ENCODE results near the gene BCL2L14.

Gene BCL2L14

DNA sequence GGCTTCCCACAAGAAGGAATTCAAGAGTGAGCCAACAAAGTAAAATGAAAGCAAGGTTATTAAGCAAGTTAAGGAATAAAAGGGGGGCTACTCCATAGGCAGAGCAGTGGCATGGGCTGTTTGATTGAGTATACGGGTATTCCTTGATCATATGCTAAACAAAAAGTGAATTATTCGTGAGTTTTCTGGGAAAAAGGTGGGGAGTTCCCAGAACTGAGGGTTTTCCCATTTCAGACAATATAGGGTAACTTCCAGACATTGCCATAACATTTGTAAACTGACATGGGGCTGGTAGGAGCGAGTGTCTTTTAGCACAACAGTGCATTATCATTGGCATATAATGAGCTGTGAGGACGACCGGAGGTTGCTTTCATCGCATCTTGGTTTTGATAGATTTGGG lies 2.0 kb upstream of the BCL2L14 start:
- no peak overlapping the region for H3K4me3 ChIP-seq (ENCODE audit: low read depth in 1 of 2, low read length in 1 of 2)
- no peak overlapping the region for H3K27ac ChIP-seq
- H3K36me3 ChIP-seq: no peaks in the 10 kb centered on the region
- TF ChIP-seq CTCF (IDR thresholded peaks at IDR 0.05): no peak
- peaks cover 0 to 2% of the 10 kb centered on the region in 2 experiments for H3K4me1 ChIP-seq (ENCODE audit: control insufficient read depth in 1 of 2, insufficient read depth in 1 of 2, low read depth in 1 of 2, low read length in 1 of 2)
- H3K9me3 ChIP-seq: no peaks in the 10 kb centered on the region
- H3K27me3 ChIP-seq: peaks cover 13% of the 10 kb centered on the region

- no peaks in the 10 kb centered on the region for H3K9me3 ChIP-seq
- no peak overlapping the region for H3K4me3 ChIP-seq (ENCODE audit: low read depth in 1 of 2, low read length in 1 of 2)
- peaks cover 0 to 2% of the 10 kb centered on the region in 2 experiments for H3K4me1 ChIP-seq (ENCODE audit: control insufficient read depth in 1 of 2, insufficient read depth in 1 of 2, low read depth in 1 of 2, low read length in 1 of 2)
- peaks cover 13% of the 10 kb centered on the region for H3K27me3 ChIP-seq
- no peak for TF ChIP-seq CTCF (IDR thresholded peaks at IDR 0.05)
- H3K27ac ChIP-seq: no peak overlapping the region
- no peaks in the 10 kb centered on the region for H3K36me3 ChIP-seq
Observed at GRCh38 chr12:12069821-12070548, 754 bp upstream of the BCL2L14 start.

- no peaks in the 10 kb centered on the region for H3K9me3 ChIP-seq
- no peak overlapping the region for H3K27ac ChIP-seq
- peaks cover 0 to 2% of the 10 kb centered on the region in 2 experiments for H3K4me1 ChIP-seq (ENCODE audit: control insufficient read depth in 1 of 2, insufficient read depth in 1 of 2, low read depth in 1 of 2, low read length in 1 of 2)
- no peaks in the 10 kb centered on the region for H3K36me3 ChIP-seq
- no peak overlapping the region for H3K4me3 ChIP-seq (ENCODE audit: low read depth in 1 of 2, low read length in 1 of 2)
- H3K27me3 ChIP-seq: peaks cover 13% of the 10 kb centered on the region
- no peak for TF ChIP-seq CTCF (IDR thresholded peaks at IDR 0.05)
Observed at GRCh38 chr12:12072064-12072760, 1.5 kb downstream of the BCL2L14 start.

DNA sequence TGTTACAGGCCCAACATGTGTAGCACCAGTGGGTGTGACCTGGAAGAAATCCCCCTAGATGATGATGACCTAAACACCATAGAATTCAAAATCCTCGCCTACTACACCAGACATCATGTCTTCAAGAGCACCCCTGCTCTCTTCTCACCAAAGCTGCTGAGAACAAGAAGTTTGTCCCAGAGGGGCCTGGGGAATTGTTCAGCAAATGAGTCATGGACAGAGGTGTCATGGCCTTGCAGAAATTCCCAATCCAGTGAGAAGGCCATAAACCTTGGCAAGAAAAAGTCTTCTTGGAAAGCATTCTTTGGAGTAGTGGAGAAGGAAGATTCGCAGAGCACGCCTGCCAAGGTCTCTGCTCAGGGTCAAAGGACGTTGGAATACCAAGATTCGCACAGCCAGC lies 8.6 kb downstream of the BCL2L14 start:
- no peaks in the 10 kb centered on the region for H3K4me1 ChIP-seq (ENCODE audit: control insufficient read depth in 1 of 2, insufficient read depth in 1 of 2, low read depth in 1 of 2, low read length in 1 of 2)
- H3K36me3 ChIP-seq: no peaks in the 10 kb centered on the region
- H3K27ac ChIP-seq: no peak overlapping the region
- no peaks in the 10 kb centered on the region for H3K27me3 ChIP-seq
- TF ChIP-seq CTCF (IDR thresholded peaks at IDR 0.05): no peak
- H3K4me3 ChIP-seq (ENCODE audit: low read depth in 1 of 2, low read length in 1 of 2): no peak overlapping the region
- no peaks in the 10 kb centered on the region for H3K9me3 ChIP-seq

- Histone ChIP-seq H3K27ac (no peak overlapping the region), H3K4me1 (ENCODE audit: control insufficient read depth in 1 of 2, insufficient read depth in 1 of 2, low read depth in 1 of 2, low read length in 1 of 2) (no peaks in the 10 kb centered on the region), H3K27me3 (no peaks in the 10 kb centered on the region), H3K36me3 (no peaks in the 10 kb centered on the region), H3K9me3 (no peaks in the 10 kb centered on the region), H3K4me3 (ENCODE audit: low read depth in 1 of 2, low read length in 1 of 2) (no peak overlapping the region)
- no peak for TF ChIP-seq CTCF (IDR thresholded peaks at IDR 0.05)
Observed at GRCh38 chr12:12081836-12082497, 11.2 kb downstream of the BCL2L14 start.
